Upper lobe of right lung (tissue), 1 donor: ENCODE data around the gene BCL2L15. TPM values are rescaled to one million over a fixed set of nuclear protein-coding genes. Genes with fewer than 3 reads are reported as not detected.

Experiments used
- ATAC-seq: fragments of 200-7000 bp; cut with Tn5 transposase; one replicate; pipeline ENCODE4 v1.9.1; 2020; ENCODE audit warnings: mild to moderate bottlenecking, moderate library complexity
- DNase-seq: peaks from one replicate; pipeline ENCODE4 v3.0.0-alpha.2; 2020
- H3K27ac ChIP-seq: fragments of 200-600 bp; one replicate; pipeline ENCODE4 v1.8.0; 2022
- H3K27me3 ChIP-seq: fragments of 200-600 bp; one replicate; pipeline ENCODE4 v1.8.0; 2022; ENCODE audit warnings: mild to moderate bottlenecking
- H3K36me3 ChIP-seq: fragments of 200-600 bp; one replicate; pipeline ENCODE4 v1.8.0; 2022
- H3K4me1 ChIP-seq: fragments of 200-600 bp; one replicate; pipeline ENCODE4 v1.8.0; 2022
- H3K4me3 ChIP-seq: fragments of 200-600 bp; one replicate; pipeline ENCODE4 v1.8.0; 2022; ENCODE audit warnings: mild to moderate bottlenecking
- H3K9me3 ChIP-seq: fragments of 200-600 bp; one replicate; pipeline ENCODE4 v1.8.0; 2022
- CTCF ChIP-seq: fragments of 200-600 bp; IDR thresholded peaks from one replicate; pipeline ENCODE4 v1.8.0; 2022; ENCODE audit warnings: antibody characterized with exemption
- intact Hi-C: fragments of 100-400 bp; cut with DNase I; formaldehyde crosslinking; loops from one replicate; pipeline ENCODE4 v1.11.0; 2022
- total RNA-seq: library from RNA; stranded (reverse); fragmentation: NEBNext Ultra II Directional; extraction: Animal tissue kit (Norgen Biotek cat#: 25700); gene quantifications from one replicate; pipeline ENCODE4 v1.2.1, GENCODE V29; 2021
- donor health status: DM: no; HTN: yes; CAD: no; lungs with severe emphysema.

The BCL2L15 gene
- total RNA-seq, 1 donor from 2014 or later, result 1.8 TPM

- H3K27ac ChIP-seq, result no peak overlapping the region
- no peak overlapping the region for H3K4me3 ChIP-seq
- H3K4me1 ChIP-seq, result peaks cover 8% of the 10 kb centered on the region
- intact Hi-C loops, result loop anchor here (10.0 kb wide), 1 partner anchor 64 kb away; no protein-coding TSS in a partner anchor
- DNase-seq, result no peak
- TF ChIP-seq CTCF, result no peak
- peak; percentile 53 for ATAC-seq
- H3K36me3 ChIP-seq, result peaks cover 52% of the 10 kb centered on the region
- H3K27me3 ChIP-seq, result no peaks in the 10 kb centered on the region
- H3K9me3 ChIP-seq, result no peaks in the 10 kb centered on the region
These were observed 10.9 kb upstream of the BCL2L15 start for GRCh38 chr1:113898241-113898814.

GRCh38 chr1:113895961-113896360, 8.6 kb upstream of the BCL2L15 start:
- DNase-seq, result no peak
- intact Hi-C loops, result loop anchor here (10.0 kb wide), 1 partner anchor 61 kb away; no protein-coding TSS in a partner anchor
- Histone ChIP-seq H3K27ac (no peak overlapping the region), H3K4me1 (peaks cover 4% of the 10 kb centered on the region), H3K4me3 (no peak overlapping the region), H3K36me3 (peaks cover 48% of the 10 kb centered on the region), H3K27me3 (no peaks in the 10 kb centered on the region), H3K9me3 (no peaks in the 10 kb centered on the region)
- no peak for ATAC-seq
- no peak for TF ChIP-seq CTCF

- H3K27me3 ChIP-seq, result no peaks in the 10 kb centered on the region
- H3K27ac ChIP-seq, result no peak overlapping the region
- peaks cover 4% of the 10 kb centered on the region for H3K4me1 ChIP-seq
- peaks cover 41% of the 10 kb centered on the region for H3K36me3 ChIP-seq
- DNase-seq, result no peak
- no peaks in the 10 kb centered on the region for H3K9me3 ChIP-seq
- TF ChIP-seq CTCF, result no peak
- intact Hi-C loops, result loop anchor here (10.0 kb wide), 1 partner anchor 60 kb away; no protein-coding TSS in a partner anchor
- ATAC-seq, result no peak
- H3K4me3 ChIP-seq, result no peak overlapping the region
These were observed 7.7 kb upstream of the BCL2L15 start for GRCh38 chr1:113895098-113895497.

- no peak for TF ChIP-seq CTCF
- H3K27ac ChIP-seq, result no peak overlapping the region
- peaks cover 28% of the 10 kb centered on the region for H3K36me3 ChIP-seq
- intact Hi-C loops, result loop anchor here (10.0 kb wide), 1 partner anchor 58 kb away; no protein-coding TSS in a partner anchor
- DNase-seq (no peak), ATAC-seq (no peak)
- H3K4me1 ChIP-seq, result peaks cover under 1% of the 10 kb centered on the region
- H3K4me3 ChIP-seq, result no peak overlapping the region
- no peaks in the 10 kb centered on the region for H3K9me3 ChIP-seq
- H3K27me3 ChIP-seq, result no peaks in the 10 kb centered on the region
These were observed 5.9 kb upstream of the BCL2L15 start for GRCh38 chr1:113893267-113893666.

- no peaks in the 10 kb centered on the region for H3K9me3 ChIP-seq
- intact Hi-C loops, result loop anchor here (10.0 kb wide), 1 partner anchor 57 kb away; no protein-coding TSS in a partner anchor
- no peaks in the 10 kb centered on the region for H3K27me3 ChIP-seq
- no peak overlapping the region for H3K27ac ChIP-seq
- ATAC-seq, result no peak
- DNase-seq, result no peak
- TF ChIP-seq CTCF, result no peak
- H3K4me1 ChIP-seq, result no peaks in the 10 kb centered on the region
- no peak overlapping the region for H3K4me3 ChIP-seq
- peaks cover 16% of the 10 kb centered on the region for H3K36me3 ChIP-seq
These were observed 4.3 kb upstream of the BCL2L15 start for GRCh38 chr1:113891631-113892220.
